ENCODE measurements around the gene MTA3.
"Not testable (repeated sequence)": the region's sequence is repeated elsewhere in the genome, so short reads cannot be mapped to it uniquely, and the experiment has no call there.

Gene MTA3

GRCh38 chr2:42663828-42664227, 95.4 kb downstream of the MTA3 start:
- DNase-seq (ENCODE audit: low read depth) = no peak

- DNase-seq (ENCODE audit: low read depth) = no peak
Observed at GRCh38 chr2:42673989-42674579, 105.7 kb downstream of the MTA3 start.

GRCh38 chr2:42675815-42676214, 107.4 kb downstream of the MTA3 start:
- DNase-seq (ENCODE audit: low read depth) = no peak

GRCh38 chr2:42685303-42685702, 116.9 kb downstream of the MTA3 start:
- no peak for DNase-seq (ENCODE audit: low read depth)

- DNase-seq (ENCODE audit: low read depth) = no peak
Observed at GRCh38 chr2:42693013-42693615, 124.7 kb downstream of the MTA3 start.

GRCh38 chr2:42693688-42694479, 125.5 kb downstream of the MTA3 start:
- DNase-seq (ENCODE audit: low read depth) = no peak

GRCh38 chr2:42696987-42697386, 128.6 kb downstream of the MTA3 start:
- DNase-seq (ENCODE audit: low read depth) = no peak

- no peak for DNase-seq (ENCODE audit: low read depth)
Observed at GRCh38 chr2:42698940-42699339, 130.5 kb downstream of the MTA3 start.

GRCh38 chr2:42706836-42707235, 138.4 kb downstream of the MTA3 start:
- DNase-seq (ENCODE audit: low read depth) = no peak

- DNase-seq (ENCODE audit: low read depth) = no peak
Observed at GRCh38 chr2:42708179-42708578, 139.7 kb downstream of the MTA3 start.

GRCh38 chr2:42711896-42712295, 143.5 kb downstream of the MTA3 start:
- DNase-seq (ENCODE audit: low read depth) = no peak

- DNase-seq (ENCODE audit: low read depth) = no peak
Observed at GRCh38 chr2:42712934-42713333, 144.5 kb downstream of the MTA3 start.

GRCh38 chr2:42713920-42714319, 145.5 kb downstream of the MTA3 start:
- no peak for DNase-seq (ENCODE audit: low read depth)

- DNase-seq (ENCODE audit: low read depth) = no peak
Observed at GRCh38 chr2:42714686-42715085, 146.3 kb downstream of the MTA3 start.

GRCh38 chr2:42721898-42722297, 153.5 kb downstream of the MTA3 start:
- DNase-seq (ENCODE audit: low read depth) = no peak

- no peak for DNase-seq (ENCODE audit: low read depth)
Observed at GRCh38 chr2:42722320-42723190, 154.1 kb downstream of the MTA3 start.

GRCh38 chr2:42723465-42723864, 155.0 kb downstream of the MTA3 start:
- no peak for DNase-seq (ENCODE audit: low read depth)

GRCh38 chr2:42724886-42725285, 156.5 kb downstream of the MTA3 start:
- no peak for DNase-seq (ENCODE audit: low read depth)

- DNase-seq (ENCODE audit: low read depth) = no peak
Observed at GRCh38 chr2:42725657-42726056, 157.2 kb downstream of the MTA3 start.

- DNase-seq (ENCODE audit: low read depth) = no peak
Observed at GRCh38 chr2:42726680-42727079, 158.2 kb downstream of the MTA3 start.

- DNase-seq (ENCODE audit: low read depth) = not testable (repeated sequence)
Observed at GRCh38 chr2:42731316-42731715, 162.9 kb downstream of the MTA3 start.

- DNase-seq (ENCODE audit: low read depth) = no peak
Observed at GRCh38 chr2:42733852-42734251, 165.4 kb downstream of the MTA3 start.

Data from activated T-helper 9 cell treated with anti-CD3 and anti-CD28 coated beads, Interleukin-2, amount 50 U/mL, for 16 hours (primary cell).